ENCODE data around the gene DUS4L.
A peak's percentile ranks its signal among the peaks of the same experiment; 100 is the strongest.
"Not testable (repeated sequence)": the region's sequence is repeated elsewhere in the genome, so short reads cannot be mapped to it uniquely, and the experiment has no call there.

DUS4L gene

GRCh38 chr7:107563775-107564552 is at the start of gene DUS4L, which contains the start of gene COG5:
DUS4L (plus strand) TSS chr7:107563971; CDS start chr7:107567071, 3,100 bp downstream.
COG5 (minus strand) TSS chr7:107563920; CDS start chr7:107563896, 24 bp downstream.
- Histone ChIP-seq H3K9me3 (ENCODE audit: control insufficient read depth in 1 of 2, low read length in 2 of 2) (no peaks in the 10 kb centered on the region), H3K4me1 (ENCODE audit: control insufficient read depth in 1 of 2, insufficient read depth in 2 of 2, low read length in 2 of 2) (peaks cover 6 to 43% of the 10 kb centered on the region in 2 donors)

GRCh38 chr7:107526672-107527071 is 37.1 kb upstream of the DUS4L start:
- Histone ChIP-seq H3K9me3 (ENCODE audit: control insufficient read depth in 1 of 2, low read length in 2 of 2) (no peaks in the 10 kb centered on the region), H3K4me1 (ENCODE audit: control insufficient read depth in 1 of 2, insufficient read depth in 2 of 2, low read length in 2 of 2) (no peaks in the 10 kb centered on the region), H3K4me3 (ENCODE audit: low read depth in 1 of 2, low read length in 2 of 2) (no peak overlapping the region), H3K36me3 (ENCODE audit: control insufficient read depth in 1 of 2, insufficient read depth in 2 of 2, low read length in 2 of 2) (peaks cover 0 to 5% of the 10 kb centered on the region in 2 donors), H3K27ac (ENCODE audit: low read length) (no peak overlapping the region), H3K27me3 (ENCODE audit: low read depth, low read length) (no peaks in the 10 kb centered on the region)

More at GRCh38 chr7:107563775-107564552, at the start of gene DUS4L, which contains the start of gene COG5:
- Histone ChIP-seq H3K27ac (ENCODE audit: low read length) (peak within 1 kb of the TSS; percentile 91), H3K36me3 (ENCODE audit: control insufficient read depth in 1 of 2, insufficient read depth in 2 of 2, low read length in 2 of 2) (peaks cover 0 to 9% of the 10 kb centered on the region in 2 donors), H3K27me3 (ENCODE audit: low read depth, low read length) (no peaks in the 10 kb centered on the region), H3K4me3 (ENCODE audit: low read depth in 1 of 2, low read length in 2 of 2) (peak within 1 kb of the TSS; percentile 72 to 92)

GRCh38 chr7:107527196-107527595 is 36.6 kb upstream of the DUS4L start:
- H3K36me3 ChIP-seq (ENCODE audit: control insufficient read depth in 1 of 2, insufficient read depth in 2 of 2, low read length in 2 of 2): peaks cover 0 to 5% of the 10 kb centered on the region in 2 donors
- no peak overlapping the region for H3K27ac ChIP-seq (ENCODE audit: low read length)
- H3K27me3 ChIP-seq (ENCODE audit: low read depth, low read length): no peaks in the 10 kb centered on the region
- no peak overlapping the region for H3K4me3 ChIP-seq (ENCODE audit: low read depth in 1 of 2, low read length in 2 of 2)
- no peaks in the 10 kb centered on the region for H3K9me3 ChIP-seq (ENCODE audit: control insufficient read depth in 1 of 2, low read length in 2 of 2)
- H3K4me1 ChIP-seq (ENCODE audit: control insufficient read depth in 1 of 2, insufficient read depth in 2 of 2, low read length in 2 of 2): no peaks in the 10 kb centered on the region

DNA sequence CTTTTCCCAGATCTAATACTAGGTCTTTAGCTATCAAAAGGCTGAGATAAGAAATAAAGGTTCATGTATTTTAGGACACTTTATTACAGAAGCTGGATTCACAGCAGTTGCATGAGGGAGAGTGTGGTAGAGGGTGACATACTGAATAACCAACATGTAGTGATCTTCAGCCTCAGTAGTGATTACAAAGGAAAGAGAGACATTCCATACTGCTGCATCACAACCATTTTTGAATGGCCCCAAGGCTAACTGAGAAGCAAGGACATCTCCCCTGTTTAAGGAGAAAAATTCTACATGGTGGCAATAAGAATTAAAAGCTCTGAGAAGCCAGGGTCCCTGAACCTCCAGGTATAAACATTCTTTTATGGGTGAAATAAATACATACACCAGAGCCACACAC is 35.3 kb upstream of the DUS4L start:
- H3K27ac ChIP-seq (ENCODE audit: low read length): no peak overlapping the region
- H3K27me3 ChIP-seq (ENCODE audit: low read depth, low read length): no peaks in the 10 kb centered on the region
- H3K4me1 ChIP-seq (ENCODE audit: control insufficient read depth in 1 of 2, insufficient read depth in 2 of 2, low read length in 2 of 2): no peaks in the 10 kb centered on the region
- peaks cover 0 to 5% of the 10 kb centered on the region in 2 donors for H3K36me3 ChIP-seq (ENCODE audit: control insufficient read depth in 1 of 2, insufficient read depth in 2 of 2, low read length in 2 of 2)
- no peaks in the 10 kb centered on the region for H3K9me3 ChIP-seq (ENCODE audit: control insufficient read depth in 1 of 2, low read length in 2 of 2)
- H3K4me3 ChIP-seq (ENCODE audit: low read depth in 1 of 2, low read length in 2 of 2): no peak overlapping the region

DNA sequence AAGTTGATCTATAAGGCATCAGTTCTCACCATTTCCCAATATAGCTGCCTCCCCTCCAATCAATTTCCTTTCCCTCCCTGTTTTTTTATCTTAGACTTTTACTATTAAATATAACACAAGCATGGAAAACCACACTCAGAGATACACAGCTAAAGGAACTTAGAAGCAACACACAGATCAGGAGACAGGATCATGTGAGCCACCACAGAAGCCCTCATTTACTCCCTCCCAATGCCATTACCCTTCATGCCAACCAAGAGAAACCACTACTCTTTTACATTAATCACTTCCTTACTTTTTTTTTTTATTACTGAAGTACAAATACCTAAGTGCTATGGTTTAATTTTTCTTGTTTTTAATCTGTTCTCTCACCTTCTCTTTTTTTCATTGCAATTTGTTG is 33.0 kb upstream of the DUS4L start:
- Histone ChIP-seq H3K27me3 (ENCODE audit: low read depth, low read length) (no peaks in the 10 kb centered on the region), H3K9me3 (ENCODE audit: control insufficient read depth in 1 of 2, low read length in 2 of 2) (no peaks in the 10 kb centered on the region), H3K36me3 (ENCODE audit: control insufficient read depth in 1 of 2, insufficient read depth in 2 of 2, low read length in 2 of 2) (peaks cover 0 to 5% of the 10 kb centered on the region in 2 donors), H3K4me3 (ENCODE audit: low read depth in 1 of 2, low read length in 2 of 2) (no peak overlapping the region), H3K27ac (ENCODE audit: low read length) (no peak overlapping the region), H3K4me1 (ENCODE audit: control insufficient read depth in 1 of 2, insufficient read depth in 2 of 2, low read length in 2 of 2) (no peaks in the 10 kb centered on the region)

GRCh38 chr7:107534139-107534538 is 29.6 kb upstream of the DUS4L start:
- H3K36me3 ChIP-seq (ENCODE audit: control insufficient read depth in 1 of 2, insufficient read depth in 2 of 2, low read length in 2 of 2): peaks cover 0 to under 1% of the 10 kb centered on the region in 2 donors
- H3K9me3 ChIP-seq (ENCODE audit: control insufficient read depth in 1 of 2, low read length in 2 of 2): no peaks in the 10 kb centered on the region
- no peaks in the 10 kb centered on the region for H3K27me3 ChIP-seq (ENCODE audit: low read depth, low read length)
- no peak overlapping the region for H3K4me3 ChIP-seq (ENCODE audit: low read depth in 1 of 2, low read length in 2 of 2)
- no peak overlapping the region for H3K27ac ChIP-seq (ENCODE audit: low read length)
- H3K4me1 ChIP-seq (ENCODE audit: control insufficient read depth in 1 of 2, insufficient read depth in 2 of 2, low read length in 2 of 2): no peaks in the 10 kb centered on the region

DNA sequence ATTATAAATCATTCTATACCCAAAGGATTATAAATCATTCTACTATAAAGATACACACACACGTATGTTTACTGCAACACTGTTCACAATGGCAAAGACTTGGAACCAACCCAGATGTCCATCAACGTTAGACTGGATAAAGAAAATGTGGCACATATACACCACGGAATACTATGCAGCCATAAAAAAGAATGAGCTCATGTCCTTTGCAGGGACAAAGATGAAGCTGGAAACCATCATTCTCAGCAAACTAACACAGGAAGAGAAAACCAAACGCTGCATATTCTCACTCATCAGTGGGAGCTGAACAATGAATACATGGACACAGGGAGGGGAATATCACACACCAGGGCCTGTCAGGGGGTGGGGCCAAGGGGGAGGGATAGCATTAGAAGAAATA is 26.5 kb upstream of the DUS4L start:
- H3K27me3 ChIP-seq (ENCODE audit: low read depth, low read length); H3K27ac ChIP-seq (ENCODE audit: low read length); H3K4me3 ChIP-seq (ENCODE audit: low read depth in 1 of 2, low read length in 2 of 2); H3K36me3 ChIP-seq (ENCODE audit: control insufficient read depth in 1 of 2, insufficient read depth in 2 of 2, low read length in 2 of 2); H3K9me3 ChIP-seq (ENCODE audit: control insufficient read depth in 1 of 2, low read length in 2 of 2); H3K4me1 ChIP-seq (ENCODE audit: control insufficient read depth in 1 of 2, insufficient read depth in 2 of 2, low read length in 2 of 2): not testable (repeated sequence)

- Histone ChIP-seq H3K27ac (ENCODE audit: low read length) (no peak overlapping the region), H3K4me3 (ENCODE audit: low read depth in 1 of 2, low read length in 2 of 2) (no peak overlapping the region), H3K9me3 (ENCODE audit: control insufficient read depth in 1 of 2, low read length in 2 of 2) (no peaks in the 10 kb centered on the region), H3K36me3 (ENCODE audit: control insufficient read depth in 1 of 2, insufficient read depth in 2 of 2, low read length in 2 of 2) (peaks cover 3 to 4% of the 10 kb centered on the region in 2 donors), H3K4me1 (ENCODE audit: control insufficient read depth in 1 of 2, insufficient read depth in 2 of 2, low read length in 2 of 2) (no peaks in the 10 kb centered on the region), H3K27me3 (ENCODE audit: low read depth, low read length) (no peaks in the 10 kb centered on the region)
These were observed 25.8 kb upstream of the DUS4L start for GRCh38 chr7:107538001-107538400.

GRCh38 chr7:107543338-107543993 is 20.3 kb upstream of the DUS4L start:
- H3K36me3 ChIP-seq (ENCODE audit: control insufficient read depth in 1 of 2, insufficient read depth in 2 of 2, low read length in 2 of 2): peaks cover 21 to 35% of the 10 kb centered on the region in 2 donors
- no peaks in the 10 kb centered on the region for H3K27me3 ChIP-seq (ENCODE audit: low read depth, low read length)
- H3K4me3 ChIP-seq (ENCODE audit: low read depth in 1 of 2, low read length in 2 of 2): no peak overlapping the region
- H3K4me1 ChIP-seq (ENCODE audit: control insufficient read depth in 1 of 2, insufficient read depth in 2 of 2, low read length in 2 of 2): no peaks in the 10 kb centered on the region
- peaks cover 0 to 10% of the 10 kb centered on the region in 2 donors for H3K9me3 ChIP-seq (ENCODE audit: control insufficient read depth in 1 of 2, low read length in 2 of 2)
- no peak overlapping the region for H3K27ac ChIP-seq (ENCODE audit: low read length)

GRCh38 chr7:107544848-107545591 is 18.8 kb upstream of the DUS4L start:
- no peaks in the 10 kb centered on the region for H3K27me3 ChIP-seq (ENCODE audit: low read depth, low read length)

GRCh38 chr7:107551936-107552335 is 11.8 kb upstream of the DUS4L start:
- peaks cover 23 to 30% of the 10 kb centered on the region in 2 donors for H3K36me3 ChIP-seq (ENCODE audit: control insufficient read depth in 1 of 2, insufficient read depth in 2 of 2, low read length in 2 of 2)

More at GRCh38 chr7:107544848-107545591, 18.8 kb upstream of the DUS4L start:
- peaks cover 18 to 32% of the 10 kb centered on the region in 2 donors for H3K36me3 ChIP-seq (ENCODE audit: control insufficient read depth in 1 of 2, insufficient read depth in 2 of 2, low read length in 2 of 2)
- peaks cover 0 to 10% of the 10 kb centered on the region in 2 donors for H3K9me3 ChIP-seq (ENCODE audit: control insufficient read depth in 1 of 2, low read length in 2 of 2)
- H3K4me1 ChIP-seq (ENCODE audit: control insufficient read depth in 1 of 2, insufficient read depth in 2 of 2, low read length in 2 of 2): no peaks in the 10 kb centered on the region
- no peak overlapping the region for H3K27ac ChIP-seq (ENCODE audit: low read length)
- H3K4me3 ChIP-seq (ENCODE audit: low read depth in 1 of 2, low read length in 2 of 2): no peak overlapping the region

More at GRCh38 chr7:107551936-107552335, 11.8 kb upstream of the DUS4L start:
- Histone ChIP-seq H3K27ac (ENCODE audit: low read length) (no peak overlapping the region), H3K27me3 (ENCODE audit: low read depth, low read length) (no peaks in the 10 kb centered on the region), H3K4me3 (ENCODE audit: low read depth in 1 of 2, low read length in 2 of 2) (no peak overlapping the region), H3K9me3 (ENCODE audit: control insufficient read depth in 1 of 2, low read length in 2 of 2) (no peaks in the 10 kb centered on the region), H3K4me1 (ENCODE audit: control insufficient read depth in 1 of 2, insufficient read depth in 2 of 2, low read length in 2 of 2) (no peaks in the 10 kb centered on the region)
